OCI-LY3 (cell line): ENCODE measurements around the gene CD300H.

Source experiments
- H2AFZ ChIP-seq: fragments of 200-600, 300-600 bp; shearing (Covaris generic); 2 replicates; pipeline ENCODE4 v1.6.0; 2014; ENCODE audit warnings: antibody characterized with exemption, low read depth, low read length
- H3K27ac ChIP-seq: fragments of 200-600, 300-600 bp; sonication (generic); 2 replicates; pipeline ENCODE4 v1.5.1; 2014; ENCODE audit warnings: mild to moderate bottlenecking, low read length, moderate library complexity, mixed read lengths
- H3K27me3 ChIP-seq: fragments of 200-600, 300-600 bp; sonication (generic); 2 replicates; pipeline ENCODE4 v1.6.1; 2014; ENCODE audit warnings: low read depth, low read length, mixed read lengths
- H3K36me3 ChIP-seq: fragments of 200-600, 300-600 bp; sonication (generic); replicated peaks from 2 replicates; pipeline ENCODE3; 2014; ENCODE audit warnings: low read depth, low read length, mixed read lengths
- H3K4me1 ChIP-seq: fragments of 300-600, 200-600 bp; sonication (generic); 2 replicates; pipeline ENCODE4 v1.6.1; 2014; ENCODE audit warnings: low read length, mixed read lengths
- H3K4me2 ChIP-seq: fragments of 200-600, 300-600 bp; sonication (generic); 2 replicates; pipeline ENCODE4 v1.6.1; 2014; ENCODE audit warnings: low read length, mixed read lengths
- H3K4me3 ChIP-seq: fragments of 300-600, 200-600 bp; sonication (generic); 2 replicates; pipeline ENCODE4 v1.5.1; 2014; ENCODE audit warnings: antibody characterized with exemption, mild to moderate bottlenecking, low read length, moderate library complexity
- H3K79me2 ChIP-seq: fragments of 300-600, 200-600 bp; shearing (Covaris generic); 2 replicates; pipeline ENCODE4 v1.6.1; 2014; ENCODE audit warnings: mild to moderate bottlenecking, low read length, mixed read lengths
- H3K9ac ChIP-seq: fragments of 300-600, 200-600 bp; shearing (Covaris generic); 2 replicates; pipeline ENCODE4 v1.6.0; 2014; ENCODE audit warnings: mild to moderate bottlenecking, low read length, moderate library complexity
- H3K9me3 ChIP-seq: fragments of 200-600, 300-600 bp; shearing (Covaris generic); 2 replicates; pipeline ENCODE4 v1.6.1; 2014; ENCODE audit warnings: low read length, mixed read lengths; ENCODE audit not compliant: insufficient read depth
- H4K20me1 ChIP-seq: fragments of 200-600, 300-600 bp; sonication (generic); 2 replicates; pipeline ENCODE4 v1.6.1; 2016; ENCODE audit warnings: low read length, mixed read lengths; ENCODE audit not compliant: insufficient read depth
- EZH2phosphoT487 ChIP-seq: fragments of 200-600 bp; shearing (Covaris generic); IDR thresholded peaks from 2 replicates; pipeline ENCODE4 v1.6.1; 2018; ENCODE audit warnings: antibody characterized with exemption, mixed run types, low read depth
- TF ChIP-seq, protein P1 (sequence below): fragments of 200-600, 300-600 bp; sonication (generic); IDR thresholded peaks from 2 replicates; pipeline ENCODE4 v1.5.1; 2014; ENCODE audit warnings: antibody characterized with exemption, low read length, low read depth

The CD300H gene

GRCh38 chr17:74527756-74528155, 39.6 kb downstream of the CD300H start:
- H3K9me3 ChIP-seq, result no peaks in the 10 kb centered on the region
- H3K27ac ChIP-seq, result no peak overlapping the region

GRCh38 chr17:74527081-74527480, 40.2 kb downstream of the CD300H start:
- H3K4me2 ChIP-seq, result no peak overlapping the region
- H3K9me3 ChIP-seq, result no peaks in the 10 kb centered on the region
- H3K4me3 ChIP-seq, result no peak overlapping the region
- H3K79me2 ChIP-seq, result no peaks in the 10 kb centered on the region
- H3K36me3 ChIP-seq, result no peaks in the 10 kb centered on the region
- TF ChIP-seq, protein P1, sequence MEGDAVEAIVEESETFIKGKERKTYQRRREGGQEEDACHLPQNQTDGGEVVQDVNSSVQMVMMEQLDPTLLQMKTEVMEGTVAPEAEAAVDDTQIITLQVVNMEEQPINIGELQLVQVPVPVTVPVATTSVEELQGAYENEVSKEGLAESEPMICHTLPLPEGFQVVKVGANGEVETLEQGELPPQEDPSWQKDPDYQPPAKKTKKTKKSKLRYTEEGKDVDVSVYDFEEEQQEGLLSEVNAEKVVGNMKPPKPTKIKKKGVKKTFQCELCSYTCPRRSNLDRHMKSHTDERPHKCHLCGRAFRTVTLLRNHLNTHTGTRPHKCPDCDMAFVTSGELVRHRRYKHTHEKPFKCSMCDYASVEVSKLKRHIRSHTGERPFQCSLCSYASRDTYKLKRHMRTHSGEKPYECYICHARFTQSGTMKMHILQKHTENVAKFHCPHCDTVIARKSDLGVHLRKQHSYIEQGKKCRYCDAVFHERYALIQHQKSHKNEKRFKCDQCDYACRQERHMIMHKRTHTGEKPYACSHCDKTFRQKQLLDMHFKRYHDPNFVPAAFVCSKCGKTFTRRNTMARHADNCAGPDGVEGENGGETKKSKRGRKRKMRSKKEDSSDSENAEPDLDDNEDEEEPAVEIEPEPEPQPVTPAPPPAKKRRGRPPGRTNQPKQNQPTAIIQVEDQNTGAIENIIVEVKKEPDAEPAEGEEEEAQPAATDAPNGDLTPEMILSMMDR, result no peak
- no peak for TF ChIP-seq EZH2phosphoT487
- no peak overlapping the region for H2AFZ ChIP-seq
- H3K27me3 ChIP-seq, result peaks cover 20% of the 10 kb centered on the region
- no peak overlapping the region for H3K27ac ChIP-seq
- H3K4me1 ChIP-seq, result peaks cover 19% of the 10 kb centered on the region
- H4K20me1 ChIP-seq, result no peaks in the 10 kb centered on the region
- no peak overlapping the region for H3K9ac ChIP-seq

More at GRCh38 chr17:74527756-74528155, 39.6 kb downstream of the CD300H start:
- no peak for TF ChIP-seq EZH2phosphoT487
- TF ChIP-seq, protein P1, result no peak
- H3K4me2 ChIP-seq, result no peak overlapping the region
- H4K20me1 ChIP-seq, result no peaks in the 10 kb centered on the region
- H3K36me3 ChIP-seq, result no peaks in the 10 kb centered on the region
- H3K4me3 ChIP-seq, result no peak overlapping the region
- peaks cover 20% of the 10 kb centered on the region for H3K27me3 ChIP-seq
- H2AFZ ChIP-seq, result no peak overlapping the region
- H3K79me2 ChIP-seq, result no peaks in the 10 kb centered on the region
- H3K4me1 ChIP-seq, result peaks cover 23% of the 10 kb centered on the region
- no peak overlapping the region for H3K9ac ChIP-seq

DNA sequence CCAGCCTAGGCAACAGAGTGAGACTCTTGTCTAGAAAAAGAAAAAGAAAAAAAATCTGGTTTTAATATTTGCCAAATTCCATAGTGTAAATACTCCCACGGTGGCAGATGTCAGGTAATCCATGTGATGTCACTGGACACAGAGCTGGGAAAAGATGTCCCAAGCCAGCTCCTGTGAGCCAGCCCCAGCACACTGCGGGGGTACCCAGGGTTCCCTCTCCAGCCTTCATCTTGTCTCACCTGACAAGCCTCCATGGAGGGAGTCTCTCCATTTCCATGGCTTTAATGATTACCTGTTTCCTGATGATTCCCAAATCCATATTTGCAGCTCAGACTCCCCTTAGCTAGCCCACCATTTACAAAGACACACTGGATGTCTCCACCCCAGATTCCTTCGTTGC, 40.6 kb downstream of the CD300H start:
- no peak overlapping the region for H3K4me2 ChIP-seq
- no peaks in the 10 kb centered on the region for H3K79me2 ChIP-seq
- H3K27me3 ChIP-seq, result peaks cover 20% of the 10 kb centered on the region
- no peak overlapping the region for H2AFZ ChIP-seq
- peaks cover 15% of the 10 kb centered on the region for H3K4me1 ChIP-seq
- no peak overlapping the region for H3K9ac ChIP-seq
- no peaks in the 10 kb centered on the region for H3K9me3 ChIP-seq
- no peaks in the 10 kb centered on the region for H3K36me3 ChIP-seq
- no peaks in the 10 kb centered on the region for H4K20me1 ChIP-seq
- no peak for TF ChIP-seq EZH2phosphoT487
- TF ChIP-seq, protein P1, result no peak
- H3K4me3 ChIP-seq, result no peak overlapping the region
- no peak overlapping the region for H3K27ac ChIP-seq

- Histone ChIP-seq H3K4me2 (no peak overlapping the region), H3K9ac (no peak overlapping the region), H3K27ac (no peak overlapping the region), H3K4me1 (peaks cover 8% of the 10 kb centered on the region), H3K36me3 (no peaks in the 10 kb centered on the region), H3K4me3 (no peak overlapping the region), H3K9me3 (no peaks in the 10 kb centered on the region), H4K20me1 (no peaks in the 10 kb centered on the region), H3K79me2 (no peaks in the 10 kb centered on the region), H2AFZ (no peak overlapping the region), H3K27me3 (peaks cover 16% of the 10 kb centered on the region)
- TF ChIP-seq, protein P1, result no peak
- TF ChIP-seq EZH2phosphoT487, result no peak
These were observed 41.5 kb downstream of the CD300H start for GRCh38 chr17:74525781-74526288.
